NT2/D1 (cell line): Measurements from ENCODE around the gene NEGR1.

Experiments
- SUZ12 ChIP-seq: IDR thresholded peaks from 2 replicates; pipeline ENCODE4 v1.6.1; 2011; ENCODE audit not compliant: insufficient read length, insufficient read depth; ENCODE audit errors: extremely low read depth
- YY1 ChIP-seq: IDR thresholded peaks from 2 replicates; pipeline ENCODE4 v1.6.1; 2011; ENCODE audit not compliant: insufficient read length, insufficient read depth

DNA sequence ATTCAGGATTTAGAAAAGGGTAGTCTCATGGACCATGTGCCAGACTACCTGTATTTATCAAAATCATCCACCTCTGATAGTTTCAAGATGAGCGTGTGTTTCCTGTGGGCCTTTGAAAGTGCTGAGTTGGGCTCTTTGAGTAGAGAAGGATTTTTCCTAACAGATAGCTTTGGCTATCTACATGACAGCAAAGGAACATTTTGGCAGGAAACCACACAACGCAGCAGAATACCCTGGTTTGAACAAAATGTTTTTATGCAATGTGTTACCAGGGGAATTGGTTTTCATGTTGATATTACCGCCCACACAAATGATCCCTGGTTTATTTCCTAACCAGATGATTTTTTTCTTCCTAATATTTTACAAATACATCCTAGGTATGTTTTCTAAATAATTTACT lies 431.4 kb downstream of the NEGR1 start:
- no peak for TF ChIP-seq YY1
- no peak for TF ChIP-seq SUZ12
